Fibroblast of skin of left biceps (primary cell): ENCODE measurements around the gene POU6F2.
"Not testable (repeated sequence)": the region's sequence is repeated elsewhere in the genome, so short reads cannot be mapped to it uniquely, and the experiment has no call there.

Experiments used
- DNase-seq, 2 experiments: peaks; one replicate each; pipeline ENCODE4 v3.0.0-alpha.2; 2013; ENCODE audit warnings: low read depth in 2 of 2

POU6F2 gene

GRCh38 chr7:39186671-39187070, 209.0 kb downstream of the POU6F2 start:
- DNase-seq = no peak

GRCh38 chr7:39187130-39187529, 209.4 kb downstream of the POU6F2 start:
- DNase-seq = no peak

GRCh38 chr7:39192476-39192875, 214.8 kb downstream of the POU6F2 start:
- DNase-seq = no peak

- not testable (repeated sequence) for DNase-seq
Observed at GRCh38 chr7:39194388-39194787, 216.7 kb downstream of the POU6F2 start.

- DNase-seq = no peak
Observed at GRCh38 chr7:39195967-39196366, 218.3 kb downstream of the POU6F2 start.

- no peak for DNase-seq
Observed at GRCh38 chr7:39197831-39198230, 220.1 kb downstream of the POU6F2 start.

GRCh38 chr7:39198556-39198955, 220.8 kb downstream of the POU6F2 start:
- DNase-seq = no peak

GRCh38 chr7:39199006-39199405, 221.3 kb downstream of the POU6F2 start:
- DNase-seq = no peak

GRCh38 chr7:39199951-39200350, 222.2 kb downstream of the POU6F2 start:
- DNase-seq = no peak

GRCh38 chr7:39202041-39202440, 224.3 kb downstream of the POU6F2 start:
- DNase-seq = no peak

GRCh38 chr7:39210362-39210761, 232.7 kb downstream of the POU6F2 start:
- DNase-seq = no peak

GRCh38 chr7:39211581-39211980, 233.9 kb downstream of the POU6F2 start:
- DNase-seq = no peak

GRCh38 chr7:39212876-39213275, 235.2 kb downstream of the POU6F2 start:
- DNase-seq = no peak

- DNase-seq = peak in 1 of 2 experiments; percentile 12
Observed at GRCh38 chr7:39217783-39218182, 240.1 kb downstream of the POU6F2 start.

GRCh38 chr7:39219869-39220268, 242.2 kb downstream of the POU6F2 start:
- no peak for DNase-seq

GRCh38 chr7:39221901-39222300, 244.2 kb downstream of the POU6F2 start:
- DNase-seq = peak in 1 of 2 experiments; percentile 18

GRCh38 chr7:39228946-39229345, 251.2 kb downstream of the POU6F2 start:
- peak; percentile 70 to 76 for DNase-seq

GRCh38 chr7:39233851-39234529, 256.3 kb downstream of the POU6F2 start:
- no peak for DNase-seq

- DNase-seq = no peak
Observed at GRCh38 chr7:39238234-39238869, 260.6 kb downstream of the POU6F2 start.

- DNase-seq = no peak
Observed at GRCh38 chr7:39240864-39241263, 263.2 kb downstream of the POU6F2 start.

- no peak for DNase-seq
Observed at GRCh38 chr7:39247576-39247975, 269.9 kb downstream of the POU6F2 start.

- DNase-seq = peak in 1 of 2 experiments; percentile 16
Observed at GRCh38 chr7:39248041-39248691, 270.5 kb downstream of the POU6F2 start.

GRCh38 chr7:39248692-39249090, 271.0 kb downstream of the POU6F2 start:
- no peak for DNase-seq
